Naive B cell (primary cell): ENCODE results near the gene ASB6. TPM values are rescaled to one million over a fixed set of nuclear protein-coding genes. Genes with fewer than 3 reads are reported as not detected.
"Not testable (repeated sequence)": the region's sequence is repeated elsewhere in the genome, so short reads cannot be mapped to it uniquely, and the experiment has no call there.

Experiments
- ATAC-seq, 2 donors: fragments of 150-1000 bp; cut with Tn5 transposase; 2 replicates each; pipeline ENCODE4 v1.10.0; 2021; ENCODE audit warnings: low read depth in 2 of 2, mild to moderate bottlenecking in 2 of 2, moderate library complexity in 2 of 2
- DNase-seq: peaks from one replicate; pipeline ENCODE4 v3.0.0; 2022
- H3K27ac Mint-ChIP-seq, 6 donors: one replicate each; pipeline ENCODE4 v1.8.0; 2020 to 2022; ENCODE audit warnings: mild to moderate bottlenecking in 6 of 6, mixed read lengths in 6 of 6, moderate library complexity in 5 of 6, inconsistent platforms in 2 of 6
- H3K27me3 Mint-ChIP-seq, 3 donors: one replicate each; pipeline ENCODE4 v1.8.0; 2021 to 2022; ENCODE audit warnings: mixed read lengths in 3 of 3, mild to moderate bottlenecking in 1 of 3
- H3K36me3 Mint-ChIP-seq, 2 donors: one replicate each; pipeline ENCODE4 v1.8.0; 2020 to 2022; ENCODE audit warnings: mixed read lengths in 2 of 2, inconsistent platforms in 1 of 2, mild to moderate bottlenecking in 1 of 2
- H3K4me1 Mint-ChIP-seq, 3 donors: one replicate each; pipeline ENCODE4 v1.8.0; 2020 to 2022; ENCODE audit warnings: mixed read lengths in 3 of 3, inconsistent platforms in 1 of 3, mild to moderate bottlenecking in 1 of 3, moderate library complexity in 1 of 3
- H3K4me3 Mint-ChIP-seq, 8 donors: one replicate each; pipeline ENCODE4 v1.8.0; 2020 to 2022; ENCODE audit warnings: mild to moderate bottlenecking in 8 of 8, mixed read lengths in 8 of 8, moderate library complexity in 8 of 8, inconsistent platforms in 2 of 8
- H3K9me3 Mint-ChIP-seq, 7 donors: one replicate each; pipeline ENCODE4 v1.8.0; 2020 to 2022; ENCODE audit warnings: mixed read lengths in 7 of 7, mild to moderate bottlenecking in 5 of 7, inconsistent platforms in 2 of 7, moderate library complexity in 1 of 7
- polyA plus RNA-seq, 6 donors: library from polyadenylated mRNA; unstranded; fragments of 300-500 nt; fragmentation: Illumina TruSeq; gene quantifications; one replicate each; pipeline ENCODE4 v1.2.3, GENCODE V29; 2021; ENCODE audit warnings: low read depth in 6 of 6

ASB6 gene
- polyA plus RNA-seq, 6 donors from 2014 or later, result 13.3 to 23.4 (median 16.5) TPM

GRCh38 chr9:129664746-129665388 lies 22.9 kb upstream of the ASB6 start:
- Mint-ChIP-seq H3K4me1 (peaks cover 6 to 9% (median 8%) of the 10 kb centered on the region in 3 donors), H3K27ac (peak overlapping the region in 3 of 6 donors; percentile 44 to 66 (median 45)), H3K9me3 (no peaks in the 10 kb centered on the region), H3K36me3 (no peaks in the 10 kb centered on the region), H3K4me3 (peak overlapping the region; percentile 74 to 90 (median 82)), H3K27me3 (peaks cover 19 to 59% (median 30%) of the 10 kb centered on the region in 3 donors)
- DNase-seq (no peak), ATAC-seq (peak; percentile 56 to 63)

- not testable (repeated sequence) for H3K9me3 Mint-ChIP-seq, DNase-seq, H3K27ac Mint-ChIP-seq, H3K36me3 Mint-ChIP-seq, H3K4me1 Mint-ChIP-seq, ATAC-seq
- H3K4me3 Mint-ChIP-seq, result peak overlapping the region in 1 of 8 donors; percentile 2
- peaks cover 15 to 34% (median 20%) of the 10 kb centered on the region in 3 donors for H3K27me3 Mint-ChIP-seq
Measured at GRCh38 chr9:129662239-129662638, 20.3 kb upstream of the ASB6 start.

GRCh38 chr9:129661029-129661428 lies 19.1 kb upstream of the ASB6 start:
- H3K9me3 Mint-ChIP-seq, result no peaks in the 10 kb centered on the region

GRCh38 chr9:129656795-129657390 lies 14.9 kb upstream of the ASB6 start:
- Mint-ChIP-seq H3K27ac (no peak overlapping the region), H3K4me3 (no peak overlapping the region), H3K4me1 (peaks cover 0 to 2% (median 0%) of the 10 kb centered on the region in 3 donors), H3K36me3 (no peaks in the 10 kb centered on the region), H3K9me3 (no peaks in the 10 kb centered on the region), H3K27me3 (peaks cover 5 to 21% (median 11%) of the 10 kb centered on the region in 3 donors)
- DNase-seq (no peak), ATAC-seq (no peak)

More at GRCh38 chr9:129661029-129661428, 19.1 kb upstream of the ASB6 start:
- Mint-ChIP-seq H3K4me1 (peaks cover 4 to 9% (median 6%) of the 10 kb centered on the region in 3 donors), H3K27me3 (peaks cover 19 to 31% (median 21%) of the 10 kb centered on the region in 3 donors), H3K27ac (peak overlapping the region in 2 of 6 donors; percentile 34 to 78), H3K4me3 (no peak overlapping the region), H3K36me3 (no peaks in the 10 kb centered on the region)
- DNase-seq (no peak), ATAC-seq (no peak)

- H3K4me1 Mint-ChIP-seq, result peaks cover 0 to 2% (median 0%) of the 10 kb centered on the region in 3 donors
- no peak overlapping the region for H3K4me3 Mint-ChIP-seq
- no peak for ATAC-seq
- peaks cover 0 to 14% (median 5%) of the 10 kb centered on the region in 3 donors for H3K27me3 Mint-ChIP-seq
- no peaks in the 10 kb centered on the region for H3K36me3 Mint-ChIP-seq
- H3K9me3 Mint-ChIP-seq, result no peaks in the 10 kb centered on the region
- no peak for DNase-seq
- no peak overlapping the region for H3K27ac Mint-ChIP-seq
Measured at GRCh38 chr9:129655696-129656095, 13.7 kb upstream of the ASB6 start.

GRCh38 chr9:129655154-129655553 lies 13.2 kb upstream of the ASB6 start:
- ATAC-seq (no peak), DNase-seq (no peak)
- H3K36me3 Mint-ChIP-seq, result no peaks in the 10 kb centered on the region
- H3K9me3 Mint-ChIP-seq, result no peaks in the 10 kb centered on the region
- no peak overlapping the region for H3K27ac Mint-ChIP-seq
- no peak overlapping the region for H3K4me3 Mint-ChIP-seq
- peaks cover 0 to 18% (median 4%) of the 10 kb centered on the region in 3 donors for H3K27me3 Mint-ChIP-seq
- H3K4me1 Mint-ChIP-seq, result peaks cover 0 to 2% (median 0%) of the 10 kb centered on the region in 3 donors

- H3K9me3 Mint-ChIP-seq, result no peaks in the 10 kb centered on the region
- peaks cover 0 to 22% (median 4%) of the 10 kb centered on the region in 3 donors for H3K27me3 Mint-ChIP-seq
- H3K36me3 Mint-ChIP-seq, result no peaks in the 10 kb centered on the region
- H3K4me1 Mint-ChIP-seq, result peaks cover 0 to 2% (median 0%) of the 10 kb centered on the region in 3 donors
- no peak overlapping the region for H3K27ac Mint-ChIP-seq
- no peak for DNase-seq
- ATAC-seq, result no peak
- no peak overlapping the region for H3K4me3 Mint-ChIP-seq
Measured at GRCh38 chr9:129654554-129655040, 12.6 kb upstream of the ASB6 start.

- H3K27ac Mint-ChIP-seq, result peak overlapping the region in 1 of 6 donors; percentile 42
Measured at GRCh38 chr9:129653823-129654553, 12.0 kb upstream of the ASB6 start.

GRCh38 chr9:129650680-129651235 lies 8.8 kb upstream of the ASB6 start:
- Mint-ChIP-seq H3K36me3 (no peaks in the 10 kb centered on the region), H3K27ac (no peak overlapping the region), H3K9me3 (peaks cover 0 to 2% (median 0%) of the 10 kb centered on the region in 7 donors), H3K4me1 (peaks cover 0 to 5% (median 2%) of the 10 kb centered on the region in 3 donors), H3K4me3 (no peak overlapping the region), H3K27me3 (peaks cover 0 to 22% (median 5%) of the 10 kb centered on the region in 3 donors)
- DNase-seq (no peak), ATAC-seq (no peak)

More at GRCh38 chr9:129653823-129654553, 12.0 kb upstream of the ASB6 start:
- Mint-ChIP-seq H3K9me3 (no peaks in the 10 kb centered on the region), H3K36me3 (no peaks in the 10 kb centered on the region), H3K4me1 (peaks cover 0 to 2% (median 0%) of the 10 kb centered on the region in 3 donors), H3K27me3 (peaks cover 0 to 22% (median 4%) of the 10 kb centered on the region in 3 donors), H3K4me3 (no peak overlapping the region)
- no peak for DNase-seq
- ATAC-seq, result no peak

GRCh38 chr9:129649726-129650679 lies 8.1 kb upstream of the ASB6 start:
- ATAC-seq, result no peak
- Mint-ChIP-seq H3K4me3 (no peak overlapping the region), H3K4me1 (peaks cover 0 to 5% (median 2%) of the 10 kb centered on the region in 3 donors), H3K27me3 (peaks cover 0 to 17% (median 5%) of the 10 kb centered on the region in 3 donors), H3K36me3 (no peaks in the 10 kb centered on the region), H3K9me3 (peaks cover 0 to 2% (median 0%) of the 10 kb centered on the region in 7 donors), H3K27ac (no peak overlapping the region)
- no peak for DNase-seq

GRCh38 chr9:129648764-129649115 lies 6.8 kb upstream of the ASB6 start:
- Mint-ChIP-seq H3K4me1 (peaks cover 0 to 5% (median under 1%) of the 10 kb centered on the region in 3 donors), H3K27ac (no peak overlapping the region), H3K4me3 (no peak overlapping the region), H3K9me3 (peaks cover 0 to 2% (median 0%) of the 10 kb centered on the region in 7 donors), H3K36me3 (no peaks in the 10 kb centered on the region), H3K27me3 (peaks cover 0 to 17% (median 5%) of the 10 kb centered on the region in 3 donors)
- no peak for ATAC-seq
- no peak for DNase-seq

GRCh38 chr9:129648092-129648763 lies 6.3 kb upstream of the ASB6 start:
- H3K9me3 Mint-ChIP-seq, result peaks cover 0 to 2% (median 0%) of the 10 kb centered on the region in 7 donors
- no peak overlapping the region for H3K27ac Mint-ChIP-seq
- peak overlapping the region in 1 of 8 donors; percentile 50 for H3K4me3 Mint-ChIP-seq
- H3K27me3 Mint-ChIP-seq, result peaks cover 0 to 17% (median 5%) of the 10 kb centered on the region in 3 donors
- peaks cover 0 to 5% (median 0%) of the 10 kb centered on the region in 3 donors for H3K4me1 Mint-ChIP-seq
- DNase-seq, result no peak
- H3K36me3 Mint-ChIP-seq, result no peaks in the 10 kb centered on the region
- ATAC-seq, result no peak
